Stomach (tissue), 4 donors: ENCODE results near the gene ZNF286A.

Experiments used
- POLR2A ChIP-seq, 4 donors: fragments of 450-650 bp; IDR thresholded peaks; one replicate each; pipeline ENCODE4 v1.6.1; 2016; ENCODE audit warnings: antibody characterized with exemption in 4 of 4, control low read depth in 2 of 4, mild to moderate bottlenecking in 1 of 4, moderate library complexity in 1 of 4
- TF ChIP-seq, protein P1 (sequence below), 7 experiments: fragments of 450-650 bp in 4 of 7; fragments of 200-600 bp in 3 of 7; sonication (generic) in 3 of 7; IDR thresholded peaks; one replicate each; pipeline ENCODE4 v1.5.1; 2016 to 2019; ENCODE audit warnings: antibody characterized with exemption in 7 of 7, control low read depth in 2 of 7, mild to moderate bottlenecking in 1 of 7

DNA sequence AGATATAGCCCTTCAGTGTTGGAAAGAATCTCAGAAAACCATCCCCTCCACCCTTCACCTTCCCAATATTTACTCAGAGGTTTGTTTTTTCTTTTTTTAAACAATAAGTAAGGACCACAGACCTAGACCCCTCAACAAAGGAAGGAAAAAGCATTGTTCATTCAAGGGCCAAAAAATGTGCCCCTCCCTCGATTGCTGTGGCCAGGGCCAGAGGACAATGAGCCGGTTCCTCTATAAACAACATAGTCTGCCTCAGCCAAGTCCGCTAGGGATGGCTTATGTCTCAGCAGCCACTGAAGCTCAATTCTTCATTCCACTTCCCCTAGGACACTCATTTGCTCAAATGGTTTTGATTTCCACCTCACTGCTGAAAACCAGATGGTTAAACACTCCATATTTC lies 39.5 kb upstream of the ZNF286A start:
- TF ChIP-seq POLR2A (IDR thresholded peaks at IDR 0.05): no peak
- TF ChIP-seq, protein P1, sequence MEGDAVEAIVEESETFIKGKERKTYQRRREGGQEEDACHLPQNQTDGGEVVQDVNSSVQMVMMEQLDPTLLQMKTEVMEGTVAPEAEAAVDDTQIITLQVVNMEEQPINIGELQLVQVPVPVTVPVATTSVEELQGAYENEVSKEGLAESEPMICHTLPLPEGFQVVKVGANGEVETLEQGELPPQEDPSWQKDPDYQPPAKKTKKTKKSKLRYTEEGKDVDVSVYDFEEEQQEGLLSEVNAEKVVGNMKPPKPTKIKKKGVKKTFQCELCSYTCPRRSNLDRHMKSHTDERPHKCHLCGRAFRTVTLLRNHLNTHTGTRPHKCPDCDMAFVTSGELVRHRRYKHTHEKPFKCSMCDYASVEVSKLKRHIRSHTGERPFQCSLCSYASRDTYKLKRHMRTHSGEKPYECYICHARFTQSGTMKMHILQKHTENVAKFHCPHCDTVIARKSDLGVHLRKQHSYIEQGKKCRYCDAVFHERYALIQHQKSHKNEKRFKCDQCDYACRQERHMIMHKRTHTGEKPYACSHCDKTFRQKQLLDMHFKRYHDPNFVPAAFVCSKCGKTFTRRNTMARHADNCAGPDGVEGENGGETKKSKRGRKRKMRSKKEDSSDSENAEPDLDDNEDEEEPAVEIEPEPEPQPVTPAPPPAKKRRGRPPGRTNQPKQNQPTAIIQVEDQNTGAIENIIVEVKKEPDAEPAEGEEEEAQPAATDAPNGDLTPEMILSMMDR (IDR thresholded peaks at IDR 0.05): no peak
